ENCODE data around the gene PPP1R12A.
"Not testable (repeated sequence)": the region's sequence is repeated elsewhere in the genome, so short reads cannot be mapped to it uniquely, and the experiment has no call there.

Gene PPP1R12A

GRCh38 chr12:79935021-79935623, at the start of gene PPP1R12A:
Gene PPP1R12A, minus strand, starts transcription at chr12:79935097. Its CDS starts 166 bp downstream, at chr12:79934931.
- Histone ChIP-seq H3K36me3 (ENCODE audit: insufficient read depth, low read length) (no peaks in the 10 kb centered on the region), H3K9me3 (ENCODE audit: control insufficient read depth, insufficient read depth, low read length) (no peaks in the 10 kb centered on the region), H3K4me1 (ENCODE audit: insufficient read depth, low read length) (peaks cover 3% of the 10 kb centered on the region; the same call in 1 of the 2 replicates), H3K9ac (ENCODE audit: low read depth, low read length) (peak within 1 kb of the TSS; percentile 91)

- Histone ChIP-seq H3K9me3 (ENCODE audit: control insufficient read depth, insufficient read depth, low read length) (no peaks in the 10 kb centered on the region), H3K36me3 (ENCODE audit: insufficient read depth, low read length) (no peaks in the 10 kb centered on the region), H3K4me1 (ENCODE audit: insufficient read depth, low read length) (no peaks in the 10 kb centered on the region), H3K9ac (ENCODE audit: low read depth, low read length) (no peak overlapping the region)
Observed at GRCh38 chr12:79983986-79984620, 49.2 kb upstream of the PPP1R12A start.

GRCh38 chr12:79983492-79983891, 48.6 kb upstream of the PPP1R12A start:
- no peaks in the 10 kb centered on the region for H3K4me1 ChIP-seq (ENCODE audit: insufficient read depth, low read length)
- H3K9me3 ChIP-seq (ENCODE audit: control insufficient read depth, insufficient read depth, low read length) = no peaks in the 10 kb centered on the region
- H3K36me3 ChIP-seq (ENCODE audit: insufficient read depth, low read length) = no peaks in the 10 kb centered on the region
- no peak overlapping the region for H3K9ac ChIP-seq (ENCODE audit: low read depth, low read length)

- H3K9ac ChIP-seq (ENCODE audit: low read depth, low read length) = no peak overlapping the region
- no peaks in the 10 kb centered on the region for H3K4me1 ChIP-seq (ENCODE audit: insufficient read depth, low read length)
- H3K9me3 ChIP-seq (ENCODE audit: control insufficient read depth, insufficient read depth, low read length) = no peaks in the 10 kb centered on the region
- H3K36me3 ChIP-seq (ENCODE audit: insufficient read depth, low read length) = no peaks in the 10 kb centered on the region
Observed at GRCh38 chr12:79982086-79983062, 47.5 kb upstream of the PPP1R12A start.

- H3K36me3 ChIP-seq (ENCODE audit: insufficient read depth, low read length) = no peaks in the 10 kb centered on the region
- no peaks in the 10 kb centered on the region for H3K4me1 ChIP-seq (ENCODE audit: insufficient read depth, low read length)
- H3K9ac ChIP-seq (ENCODE audit: low read depth, low read length) = no peak overlapping the region
- no peaks in the 10 kb centered on the region for H3K9me3 ChIP-seq (ENCODE audit: control insufficient read depth, insufficient read depth, low read length)
Observed at GRCh38 chr12:79978692-79979091, 43.8 kb upstream of the PPP1R12A start.

GRCh38 chr12:79977856-79978460, 43.1 kb upstream of the PPP1R12A start:
- not testable (repeated sequence) for H3K36me3 ChIP-seq (ENCODE audit: insufficient read depth, low read length); H3K9me3 ChIP-seq (ENCODE audit: control insufficient read depth, insufficient read depth, low read length); H3K4me1 ChIP-seq (ENCODE audit: insufficient read depth, low read length); H3K9ac ChIP-seq (ENCODE audit: low read depth, low read length)

GRCh38 chr12:79975143-79975542, 40.2 kb upstream of the PPP1R12A start:
- H3K36me3 ChIP-seq (ENCODE audit: insufficient read depth, low read length) = no peaks in the 10 kb centered on the region
- no peak overlapping the region for H3K9ac ChIP-seq (ENCODE audit: low read depth, low read length)

GRCh38 chr12:79973801-79974200, 38.9 kb upstream of the PPP1R12A start:
- H3K9ac ChIP-seq (ENCODE audit: low read depth, low read length) = no peak overlapping the region
- H3K36me3 ChIP-seq (ENCODE audit: insufficient read depth, low read length) = no peaks in the 10 kb centered on the region
- H3K9me3 ChIP-seq (ENCODE audit: control insufficient read depth, insufficient read depth, low read length) = no peaks in the 10 kb centered on the region
- no peaks in the 10 kb centered on the region for H3K4me1 ChIP-seq (ENCODE audit: insufficient read depth, low read length)

More at GRCh38 chr12:79975143-79975542, 40.2 kb upstream of the PPP1R12A start:
- Histone ChIP-seq H3K9me3 (ENCODE audit: control insufficient read depth, insufficient read depth, low read length) (no peaks in the 10 kb centered on the region), H3K4me1 (ENCODE audit: insufficient read depth, low read length) (no peaks in the 10 kb centered on the region)

- Histone ChIP-seq H3K36me3 (ENCODE audit: insufficient read depth, low read length) (no peaks in the 10 kb centered on the region), H3K9me3 (ENCODE audit: control insufficient read depth, insufficient read depth, low read length) (no peaks in the 10 kb centered on the region), H3K9ac (ENCODE audit: low read depth, low read length) (no peak overlapping the region), H3K4me1 (ENCODE audit: insufficient read depth, low read length) (no peaks in the 10 kb centered on the region)
Observed at GRCh38 chr12:79964100-79964627, 29.3 kb upstream of the PPP1R12A start.

GRCh38 chr12:79961411-79961810, 26.5 kb upstream of the PPP1R12A start:
- Histone ChIP-seq H3K4me1 (ENCODE audit: insufficient read depth, low read length) (no peaks in the 10 kb centered on the region), H3K9me3 (ENCODE audit: control insufficient read depth, insufficient read depth, low read length) (no peaks in the 10 kb centered on the region), H3K9ac (ENCODE audit: low read depth, low read length) (no peak overlapping the region), H3K36me3 (ENCODE audit: insufficient read depth, low read length) (no peaks in the 10 kb centered on the region)

GRCh38 chr12:79959484-79959883, 24.6 kb upstream of the PPP1R12A start:
- no peaks in the 10 kb centered on the region for H3K36me3 ChIP-seq (ENCODE audit: insufficient read depth, low read length)
- H3K9me3 ChIP-seq (ENCODE audit: control insufficient read depth, insufficient read depth, low read length) = no peaks in the 10 kb centered on the region
- H3K9ac ChIP-seq (ENCODE audit: low read depth, low read length) = no peak overlapping the region
- no peaks in the 10 kb centered on the region for H3K4me1 ChIP-seq (ENCODE audit: insufficient read depth, low read length)

GRCh38 chr12:79956896-79957295, 22.0 kb upstream of the PPP1R12A start:
- Histone ChIP-seq H3K9me3 (ENCODE audit: control insufficient read depth, insufficient read depth, low read length) (no peaks in the 10 kb centered on the region; the same call in 1 of the 2 replicates), H3K4me1 (ENCODE audit: insufficient read depth, low read length) (no peaks in the 10 kb centered on the region), H3K36me3 (ENCODE audit: insufficient read depth, low read length) (no peaks in the 10 kb centered on the region), H3K9ac (ENCODE audit: low read depth, low read length) (no peak overlapping the region)

GRCh38 chr12:79955561-79955960, 20.7 kb upstream of the PPP1R12A start:
- no peaks in the 10 kb centered on the region; the same call in 1 of the 2 replicates for H3K9me3 ChIP-seq (ENCODE audit: control insufficient read depth, insufficient read depth, low read length)
- no peak overlapping the region for H3K9ac ChIP-seq (ENCODE audit: low read depth, low read length)
- H3K36me3 ChIP-seq (ENCODE audit: insufficient read depth, low read length) = no peaks in the 10 kb centered on the region
- H3K4me1 ChIP-seq (ENCODE audit: insufficient read depth, low read length) = no peaks in the 10 kb centered on the region

- H3K4me1 ChIP-seq (ENCODE audit: insufficient read depth, low read length) = no peaks in the 10 kb centered on the region
- no peaks in the 10 kb centered on the region for H3K36me3 ChIP-seq (ENCODE audit: insufficient read depth, low read length)
- H3K9me3 ChIP-seq (ENCODE audit: control insufficient read depth, insufficient read depth, low read length) = no peaks in the 10 kb centered on the region; the same call in 1 of the 2 replicates
- no peak overlapping the region for H3K9ac ChIP-seq (ENCODE audit: low read depth, low read length)
Observed at GRCh38 chr12:79954037-79954610, 19.2 kb upstream of the PPP1R12A start.

All from ES-I3 (cell line).